ENCODE measurements around the gene PIK3R5.

PIK3R5 gene

DNA sequence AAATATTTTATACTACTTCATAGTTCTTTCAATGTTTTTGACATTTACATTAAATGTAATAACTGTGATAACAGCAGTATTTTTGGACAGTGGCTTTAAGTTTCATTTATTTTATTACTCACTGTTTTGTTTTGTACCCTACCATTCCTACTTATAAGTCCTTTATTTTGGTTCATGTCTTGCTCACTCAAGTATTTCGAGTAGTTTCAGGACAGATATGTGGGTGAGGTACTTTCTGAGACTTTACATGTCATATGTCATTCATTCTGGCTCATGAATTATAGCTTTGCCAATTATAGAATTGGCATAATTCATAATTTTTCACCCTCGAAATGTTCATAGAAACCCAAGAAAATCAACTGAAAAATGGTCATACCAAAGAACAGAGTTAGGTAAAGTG is 44.4 kb downstream of the PIK3R5 start:
- DNase-seq = no peak

DNA sequence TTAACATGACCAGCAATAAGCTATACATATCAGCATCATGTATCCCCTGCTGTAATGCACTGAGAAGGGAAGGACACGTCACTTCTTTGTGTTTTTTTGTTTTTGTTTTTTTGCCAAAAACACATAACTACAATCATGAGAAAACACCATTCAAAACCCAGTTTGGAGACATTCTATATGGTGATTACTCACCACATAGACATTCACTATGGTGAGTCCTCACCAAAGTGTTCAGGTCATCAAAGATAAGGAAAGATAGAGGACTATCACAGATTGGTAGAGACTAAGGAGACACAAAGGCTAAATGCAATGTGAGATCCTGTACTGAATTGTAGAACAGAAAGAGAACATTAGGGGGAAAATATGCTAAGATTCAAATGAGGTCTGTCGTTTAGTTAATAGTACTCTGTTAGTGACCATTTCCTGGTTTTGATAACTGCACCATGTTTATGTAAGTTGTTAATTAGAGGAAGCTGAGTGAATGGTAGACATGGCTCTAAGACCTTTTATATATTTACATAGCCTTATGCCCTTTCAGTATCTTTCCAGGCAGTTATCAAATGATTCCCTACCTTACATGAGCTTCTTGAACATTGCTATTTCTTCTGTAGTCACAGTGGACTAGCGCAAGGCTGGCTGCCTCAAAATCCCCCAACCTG is 46.6 kb downstream of the PIK3R5 start:
- no peak for DNase-seq

DNA sequence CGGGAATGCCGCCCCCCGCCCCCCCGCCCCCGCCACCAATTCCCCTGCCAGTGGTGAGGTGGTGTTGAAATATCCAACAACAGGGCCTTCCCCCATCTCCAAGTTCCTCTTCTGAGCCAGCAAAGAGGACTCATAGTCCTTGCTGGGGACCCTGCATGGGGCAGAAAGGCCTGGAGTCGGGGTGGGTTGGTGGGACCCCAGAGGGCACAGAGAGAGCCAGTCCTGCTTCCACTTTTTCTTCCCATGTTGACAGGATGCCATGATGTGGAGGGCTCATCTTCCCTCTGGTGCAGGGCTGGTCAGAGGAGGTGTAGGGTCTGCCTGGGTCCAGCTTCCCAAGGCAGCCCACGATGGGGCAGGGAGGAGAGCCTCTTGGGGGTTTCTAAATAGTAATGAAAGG is 49.0 kb downstream of the PIK3R5 start:
- peak; percentile 40 for DNase-seq

DNA sequence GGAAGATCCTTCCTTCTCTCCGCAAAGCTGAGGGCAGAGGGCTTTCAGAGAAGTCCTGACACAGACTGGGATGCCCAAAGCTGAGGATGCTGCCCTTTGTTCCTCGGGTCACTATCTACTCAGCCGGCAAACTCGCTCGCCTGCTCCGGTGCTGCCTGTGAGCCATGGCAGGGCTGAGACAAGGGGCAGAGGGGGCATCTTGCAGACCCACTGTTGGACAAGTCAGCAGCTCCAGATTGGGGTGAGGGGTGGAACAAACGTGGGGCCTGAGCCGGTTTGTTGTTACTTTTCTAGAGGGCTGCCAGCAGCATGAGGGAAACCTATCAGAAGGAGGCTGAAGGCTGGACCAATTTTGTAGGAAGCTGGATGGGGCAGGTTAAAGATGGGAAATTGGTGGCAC is 51.0 kb downstream of the PIK3R5 start:
- no peak for DNase-seq

DNA sequence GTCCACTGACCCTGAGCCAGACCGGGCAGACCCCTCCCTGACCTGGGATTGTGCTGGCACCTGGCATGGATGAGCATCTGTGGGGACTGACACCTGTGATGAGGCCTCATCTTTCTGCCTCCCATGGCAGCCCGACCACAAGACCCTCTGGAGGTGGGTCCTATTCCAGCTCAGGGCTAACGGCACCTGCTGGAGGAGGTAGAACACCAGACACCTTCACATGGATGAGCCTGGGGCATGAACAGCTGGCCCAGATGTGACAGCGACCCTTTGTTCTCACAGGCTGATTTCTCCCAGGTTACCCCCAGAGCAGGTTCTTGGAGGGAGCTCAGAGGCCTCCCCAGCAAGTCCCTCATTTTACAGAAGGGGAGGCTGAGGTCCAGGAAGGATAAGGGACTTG is 51.6 kb downstream of the PIK3R5 start:
- no peak for DNase-seq

DNA sequence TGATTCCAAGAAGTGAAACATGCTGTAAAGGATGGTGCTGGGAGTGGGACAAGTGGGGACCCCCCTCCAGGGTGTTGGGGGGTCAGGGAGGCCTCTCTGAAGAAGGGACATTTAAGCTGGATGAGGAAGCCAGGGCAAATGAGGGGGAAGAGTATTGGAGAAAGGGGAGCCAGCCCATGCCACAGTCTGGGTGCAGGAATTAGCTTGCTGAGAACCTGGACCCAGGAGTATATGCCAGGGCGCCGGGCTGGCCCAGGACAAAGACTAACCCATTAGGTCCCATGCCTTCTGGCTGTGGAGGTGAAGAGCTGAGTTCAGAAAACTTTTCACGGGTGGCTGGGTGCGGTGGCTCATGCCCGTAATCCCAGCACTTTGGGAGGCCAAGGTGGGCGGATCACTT is 52.4 kb downstream of the PIK3R5 start:
- DNase-seq = no peak

DNA sequence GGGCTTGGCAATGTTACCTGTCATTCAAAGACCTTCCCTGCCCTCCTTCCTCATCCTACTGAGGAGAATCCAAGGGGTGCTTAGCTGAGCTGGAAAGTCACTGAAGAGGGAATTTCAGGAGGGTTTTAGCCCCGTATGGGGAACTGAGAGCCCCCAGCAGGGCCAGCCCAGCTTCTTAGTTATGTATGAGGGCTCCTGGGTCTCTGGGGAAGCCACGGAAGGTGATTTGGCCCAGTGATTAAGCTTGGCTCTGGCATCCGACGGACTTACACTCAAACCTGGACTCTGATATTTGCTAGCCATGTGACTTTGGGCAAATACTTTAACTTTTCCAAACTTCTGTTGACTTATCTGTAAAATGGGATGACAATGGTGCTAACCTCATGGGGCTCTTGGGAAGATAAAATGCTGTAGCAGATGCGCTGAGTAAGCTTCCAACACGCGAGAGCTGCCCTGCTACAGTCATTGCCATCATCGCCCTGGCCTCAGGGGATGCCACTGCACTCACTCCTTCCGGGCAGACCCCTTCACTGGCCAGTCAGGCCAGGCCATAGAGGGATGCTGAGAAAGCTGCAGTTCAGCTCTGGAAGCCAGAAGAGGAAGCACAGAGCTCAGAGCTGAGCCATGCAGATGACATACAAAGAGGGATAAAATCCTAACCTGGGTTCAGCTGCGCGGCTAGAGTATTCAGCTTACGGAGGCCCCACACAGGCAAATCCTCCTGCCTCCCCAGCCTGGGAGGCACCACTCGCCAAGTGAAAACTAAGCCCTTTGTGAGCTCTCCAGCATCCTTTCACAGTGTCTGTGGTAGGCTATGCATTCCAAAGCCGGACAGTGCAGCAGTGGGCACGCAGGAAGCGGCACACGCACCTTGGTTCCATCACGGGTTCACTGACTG is 53.2 kb downstream of the PIK3R5 start:
- no peak for DNase-seq

DNA sequence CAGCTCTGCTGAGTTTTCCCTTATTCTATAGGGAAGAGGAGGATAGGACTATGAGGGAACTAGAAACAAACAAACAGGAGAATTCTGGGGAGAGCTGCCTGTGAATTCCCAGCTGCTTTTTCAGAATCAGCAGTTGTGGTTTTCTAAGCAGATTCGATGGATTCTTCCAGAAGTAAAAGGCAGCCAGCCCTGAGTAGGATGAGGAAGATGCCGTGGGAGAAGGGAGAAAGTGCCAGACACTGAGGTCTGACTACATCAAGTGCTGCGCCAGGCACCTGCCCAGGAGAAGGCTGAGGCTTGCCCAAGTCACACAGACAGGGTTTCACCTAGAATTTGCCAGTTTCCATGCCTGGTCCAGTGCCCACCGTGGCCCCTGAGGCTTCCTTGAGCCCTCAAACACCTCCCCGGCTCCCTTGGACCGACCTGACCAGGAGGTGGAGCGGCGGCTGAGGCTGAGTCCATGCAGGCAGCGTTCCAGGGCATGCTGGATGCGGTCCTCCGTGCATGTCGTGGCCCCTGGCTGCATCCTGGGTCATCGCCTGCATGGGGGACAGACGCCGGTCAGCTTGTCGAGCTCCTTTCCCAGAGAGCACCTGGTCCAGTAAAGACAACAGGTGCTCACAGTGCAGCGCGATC is 54.4 kb downstream of the PIK3R5 start:
- no peak for DNase-seq

DNA sequence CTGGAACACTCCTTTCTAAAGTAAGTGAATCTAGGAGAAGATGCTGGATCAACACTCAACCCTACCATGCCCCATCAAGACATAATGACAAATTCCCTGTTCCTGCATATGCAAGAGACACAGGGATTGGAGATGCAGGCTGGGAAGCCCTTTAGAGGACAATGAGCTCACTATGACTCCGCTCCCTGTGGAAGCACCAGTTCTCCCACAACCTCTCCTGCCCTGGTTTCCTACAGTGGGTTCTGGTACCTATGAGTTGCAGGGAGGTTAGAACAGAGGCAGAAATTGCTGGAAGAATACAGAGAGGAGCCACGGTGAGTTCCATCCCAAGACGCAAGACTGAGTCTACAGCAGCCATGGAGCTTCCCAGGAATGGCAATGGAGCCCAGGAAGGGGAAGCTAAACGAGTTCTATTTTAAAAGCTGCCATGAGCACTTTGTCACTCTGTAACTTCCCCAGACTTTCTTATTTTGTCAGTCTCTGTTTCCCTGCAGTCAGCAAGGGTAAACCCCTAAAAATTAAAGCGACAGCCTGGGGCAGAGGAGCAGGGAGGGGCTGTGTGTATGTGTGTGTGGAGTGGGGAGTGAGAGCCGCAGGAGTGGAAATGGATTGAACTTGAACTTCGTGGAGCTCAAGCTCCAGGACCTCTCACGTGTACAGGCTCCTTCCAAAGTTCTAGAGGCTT is 55.8 kb downstream of the PIK3R5 start:
- DNase-seq = no peak

DNA sequence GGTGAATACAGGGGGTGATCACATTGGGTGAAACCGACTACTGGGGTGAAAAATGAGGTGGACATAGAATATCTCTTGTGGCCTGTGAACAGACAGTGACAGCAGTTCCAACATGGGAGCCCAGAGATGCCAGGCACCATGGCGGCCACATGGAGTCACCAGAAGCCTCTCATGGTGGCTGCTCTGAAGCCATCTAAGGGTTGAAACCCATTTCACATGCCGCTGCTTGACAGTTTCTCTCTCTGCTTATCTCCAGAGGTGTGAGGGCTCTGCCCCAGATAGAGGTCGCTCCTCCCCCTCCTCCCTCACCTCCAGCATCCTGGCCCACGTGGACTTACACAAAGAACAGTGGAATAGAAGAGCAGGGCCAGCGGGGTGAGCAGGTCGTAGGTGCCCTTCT is 60.2 kb downstream of the PIK3R5 start:
- DNase-seq = peak; percentile 26

DNA sequence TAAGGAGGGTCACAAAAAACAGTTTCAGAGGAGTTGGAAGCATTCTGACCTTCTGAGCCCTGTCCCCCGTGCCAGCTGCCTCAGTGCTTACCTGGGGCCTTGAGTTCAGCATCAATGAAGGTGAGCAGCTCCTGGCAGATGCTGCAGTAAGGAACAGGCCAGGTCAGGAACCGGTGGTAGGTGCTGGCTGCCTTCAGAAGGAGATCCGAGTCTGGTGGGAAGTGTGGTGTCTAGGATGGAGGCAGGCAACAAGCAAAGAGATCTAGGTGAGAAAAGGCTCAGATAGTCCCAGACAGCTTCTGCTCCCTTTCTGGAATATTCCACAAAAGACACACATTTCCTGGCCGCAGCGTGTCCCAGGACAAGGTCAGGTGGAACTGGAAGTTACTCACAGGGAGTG is 60.8 kb downstream of the PIK3R5 start:
- DNase-seq = no peak

DNA sequence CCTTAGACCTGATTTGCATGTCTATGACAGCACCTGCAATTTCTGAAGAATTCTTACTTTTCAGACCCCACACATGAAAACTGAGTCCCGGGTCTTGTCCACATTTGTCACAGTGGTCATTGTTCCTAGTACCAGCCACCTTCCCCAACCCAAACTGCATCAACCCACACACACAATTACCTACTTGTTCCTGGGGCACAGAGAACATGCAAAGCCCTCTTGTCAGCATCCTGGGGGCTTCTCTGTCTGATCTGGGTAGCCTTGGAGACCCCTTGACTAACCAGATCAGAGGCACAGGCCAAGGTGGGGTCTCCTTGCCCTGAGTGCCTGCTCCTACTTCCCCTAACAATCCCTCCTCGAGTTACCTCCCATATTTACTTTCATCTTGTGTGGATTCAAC is 61.3 kb downstream of the PIK3R5 start:
- DNase-seq = no peak

DNA sequence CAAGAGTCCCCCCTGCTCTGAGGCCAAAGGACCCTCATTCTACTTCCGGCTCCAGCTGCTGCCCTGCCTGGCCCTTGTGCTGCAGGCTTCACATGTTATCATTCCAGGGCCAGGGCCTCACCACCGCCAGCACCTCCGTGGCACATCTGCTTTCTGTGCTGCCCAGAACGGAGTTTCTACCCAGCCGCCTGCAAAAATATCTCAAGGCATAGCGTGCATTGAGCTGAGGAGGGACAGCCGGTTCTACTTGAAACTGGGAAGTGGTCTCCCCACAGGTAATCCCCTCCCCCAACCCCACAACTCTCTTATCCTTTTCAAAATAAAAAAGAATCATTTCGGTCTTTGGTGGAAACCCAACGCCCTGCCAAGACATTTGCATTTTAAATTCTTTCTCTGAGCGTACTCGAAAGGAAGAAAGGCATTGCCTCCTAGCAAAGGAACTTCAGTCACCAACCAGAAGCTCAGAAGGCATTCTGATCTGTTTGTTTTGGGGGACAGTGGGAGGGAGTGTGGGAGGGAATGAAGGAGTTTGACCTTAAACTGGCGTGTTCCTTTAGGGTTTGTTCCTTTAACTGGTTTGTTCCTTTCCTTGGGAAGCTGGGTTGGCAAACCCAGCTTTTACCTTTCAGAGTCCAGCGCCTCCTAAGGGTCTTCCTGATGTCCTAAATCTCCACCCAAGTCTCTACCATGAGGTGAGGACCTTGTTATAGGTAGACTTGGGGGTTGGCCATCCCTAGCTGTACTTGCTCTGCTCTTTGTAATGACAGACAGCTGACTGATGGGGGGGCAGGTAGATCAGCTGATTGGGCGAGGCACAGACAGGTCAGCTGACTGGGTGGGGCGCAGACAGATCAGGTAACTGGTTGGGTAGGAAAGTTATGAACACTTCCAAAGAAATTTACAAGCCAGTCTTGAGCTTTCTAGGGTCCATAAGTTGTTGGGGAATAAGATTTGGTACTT is 64.6 kb downstream of the PIK3R5 start:
- DNase-seq = peak; percentile 28

DNA sequence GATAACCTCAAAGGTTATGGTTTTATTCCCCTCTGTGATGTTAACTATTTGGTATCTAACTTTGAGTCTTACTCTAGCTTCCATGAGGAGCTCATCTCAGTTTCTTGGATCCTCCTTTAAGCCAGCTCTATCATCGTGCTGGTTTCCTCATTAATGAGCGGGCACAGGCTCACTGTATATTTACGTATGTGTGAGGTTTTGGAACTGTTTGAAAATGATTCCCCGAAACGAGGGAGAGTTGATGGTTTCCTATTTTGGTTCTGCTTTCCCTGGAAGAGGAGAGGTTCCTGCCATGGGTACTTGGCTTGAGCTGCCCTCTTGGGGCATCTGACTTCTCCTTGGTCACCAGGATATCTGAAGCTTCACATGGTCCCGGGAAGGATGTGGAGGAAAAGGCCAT is 65.3 kb downstream of the PIK3R5 start:
- DNase-seq = no peak

DNA sequence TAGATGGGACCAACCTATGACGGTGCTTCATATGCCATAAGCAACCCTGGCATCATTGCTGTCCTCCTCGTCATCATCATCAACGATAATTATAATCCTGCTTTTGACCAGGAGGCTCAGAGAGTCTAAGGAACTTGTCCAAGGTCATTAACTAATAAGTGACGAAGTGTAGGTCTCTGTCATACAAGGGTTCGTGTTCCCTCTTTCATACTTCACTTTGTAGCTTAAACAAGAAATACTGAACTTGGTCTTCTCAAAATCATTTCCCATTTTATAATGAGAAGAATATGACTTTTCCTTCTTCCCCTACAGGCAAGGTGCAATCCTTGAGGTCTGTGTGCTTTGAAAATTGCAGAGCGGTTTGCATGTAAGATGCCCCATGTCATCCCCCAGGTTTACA is 66.9 kb downstream of the PIK3R5 start:
- no peak for DNase-seq

DNA sequence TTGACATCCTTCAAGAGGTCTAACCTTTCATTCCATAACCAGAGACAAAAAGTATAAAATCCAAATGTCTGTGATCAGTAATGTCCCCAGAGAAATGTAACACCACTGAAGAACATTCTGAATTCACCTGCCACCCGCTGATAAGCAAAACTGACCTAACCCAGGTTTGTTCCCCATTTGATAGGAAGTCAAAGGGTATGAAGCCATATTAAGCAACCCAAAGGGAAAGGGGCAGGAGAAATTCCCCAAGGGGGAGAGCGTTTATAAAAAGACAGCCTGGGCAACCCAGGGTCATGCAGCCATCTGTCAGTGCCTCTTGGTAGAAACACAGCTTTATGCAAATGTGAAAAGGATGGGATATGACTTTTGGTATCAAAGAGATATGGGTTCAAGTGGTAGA is 67.4 kb downstream of the PIK3R5 start:
- no peak for DNase-seq

DNA sequence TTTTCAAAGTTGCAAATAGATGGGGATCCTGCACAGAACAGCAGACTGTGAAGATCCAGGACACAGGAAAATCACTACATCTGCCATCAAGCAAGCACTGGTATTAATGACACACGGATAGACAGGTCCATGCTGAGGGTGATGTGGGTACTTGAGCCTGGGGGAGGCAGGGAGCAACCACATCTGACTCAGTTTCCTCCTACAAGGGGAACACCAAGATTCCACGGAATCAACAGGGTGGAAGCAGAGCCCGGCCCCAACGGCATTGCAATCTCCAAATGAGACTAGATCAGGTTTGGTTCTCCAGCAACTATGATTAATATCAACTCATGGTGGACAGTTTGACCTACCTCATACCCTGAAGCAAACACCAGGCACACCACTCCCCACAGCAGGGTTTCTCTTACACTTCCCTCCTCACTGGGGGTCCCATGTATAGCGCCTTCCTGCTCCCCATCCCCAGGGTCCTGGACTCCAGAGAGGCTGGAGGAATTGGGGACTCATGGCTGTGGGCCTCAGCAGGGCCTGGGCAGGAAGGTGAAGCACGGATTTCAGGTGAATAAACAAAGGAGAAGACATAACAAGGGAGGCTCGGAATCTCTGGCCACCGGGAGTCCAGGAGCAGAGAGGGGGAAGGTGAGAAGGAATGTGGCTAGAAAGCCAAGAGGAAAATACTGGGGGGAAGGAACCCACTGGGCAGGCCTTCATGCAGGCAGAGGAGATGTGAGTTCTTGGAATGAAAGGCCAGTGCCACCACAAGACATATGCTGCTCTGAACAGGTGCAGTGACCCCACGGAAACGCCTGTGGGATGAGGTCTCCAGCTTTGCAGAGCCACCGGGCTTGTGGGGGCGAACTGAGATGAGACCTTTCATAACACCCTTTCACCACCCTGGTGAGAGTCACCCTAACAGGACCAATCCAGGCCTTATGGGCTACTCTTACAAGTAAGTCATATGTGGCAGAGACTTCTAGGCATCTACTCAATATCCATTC is 68.6 kb downstream of the PIK3R5 start:
- DNase-seq = no peak

DNA sequence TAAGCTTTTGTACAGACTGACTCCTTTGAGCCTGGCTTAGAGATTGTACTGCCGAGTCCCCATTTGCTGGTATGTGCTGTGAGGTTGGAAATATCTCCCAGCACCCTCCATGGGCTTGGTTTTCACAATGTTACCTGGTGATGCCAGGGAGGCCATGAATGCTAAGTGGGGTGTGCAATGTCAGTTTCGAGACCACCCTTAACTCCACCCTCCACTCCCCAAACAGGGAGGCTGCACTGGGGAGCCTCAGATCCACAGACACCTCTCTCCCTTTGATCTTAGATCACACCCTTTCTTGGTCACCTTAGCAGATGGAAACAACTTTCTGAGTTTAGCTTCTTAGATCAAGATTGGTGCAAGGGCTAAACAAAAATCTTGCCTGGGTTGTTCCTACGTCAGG is 69.4 kb downstream of the PIK3R5 start:
- no peak for DNase-seq

DNA sequence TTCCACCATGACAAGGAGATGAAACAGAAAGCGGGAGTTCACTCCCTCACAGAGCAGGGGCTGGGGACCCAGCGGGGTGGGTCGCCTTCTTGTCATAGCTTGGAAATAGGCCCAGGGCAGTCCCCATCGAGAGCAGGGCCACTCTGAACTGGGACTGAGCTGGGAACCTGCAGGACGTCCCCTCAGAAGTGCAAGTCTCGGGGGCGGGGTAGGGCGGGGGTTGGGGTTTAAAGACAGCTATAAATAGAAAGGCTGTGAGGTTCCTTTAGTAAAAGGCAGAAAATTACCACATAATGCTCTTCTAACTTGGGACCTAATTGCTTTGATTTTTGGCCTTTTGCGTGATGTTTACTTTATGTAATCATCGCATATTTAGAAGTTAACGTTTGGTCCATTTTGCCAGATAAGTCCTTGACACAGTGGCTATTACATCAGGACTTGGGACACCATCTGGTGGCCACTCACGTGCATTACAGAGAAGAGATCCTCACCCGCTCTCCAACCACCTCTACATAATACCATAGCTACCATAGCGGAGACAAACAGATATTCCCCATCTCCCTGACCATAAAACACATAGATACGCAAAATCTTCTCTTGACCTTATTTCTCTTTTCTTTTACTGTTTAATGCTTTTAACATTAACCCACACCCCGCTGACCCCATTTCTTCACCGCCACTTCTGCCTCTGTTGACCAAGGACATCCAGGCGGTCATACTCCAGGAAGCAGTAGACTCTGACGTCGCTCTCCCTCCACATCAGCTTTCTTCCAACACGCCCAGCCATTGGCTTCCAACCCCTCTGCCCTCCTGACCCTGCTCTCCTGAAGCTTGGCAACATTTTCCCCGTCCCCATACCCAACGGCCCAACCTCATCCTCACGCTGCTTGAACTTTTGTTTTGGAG is 70.6 kb downstream of the PIK3R5 start:
- peak; percentile 62 for DNase-seq

DNA sequence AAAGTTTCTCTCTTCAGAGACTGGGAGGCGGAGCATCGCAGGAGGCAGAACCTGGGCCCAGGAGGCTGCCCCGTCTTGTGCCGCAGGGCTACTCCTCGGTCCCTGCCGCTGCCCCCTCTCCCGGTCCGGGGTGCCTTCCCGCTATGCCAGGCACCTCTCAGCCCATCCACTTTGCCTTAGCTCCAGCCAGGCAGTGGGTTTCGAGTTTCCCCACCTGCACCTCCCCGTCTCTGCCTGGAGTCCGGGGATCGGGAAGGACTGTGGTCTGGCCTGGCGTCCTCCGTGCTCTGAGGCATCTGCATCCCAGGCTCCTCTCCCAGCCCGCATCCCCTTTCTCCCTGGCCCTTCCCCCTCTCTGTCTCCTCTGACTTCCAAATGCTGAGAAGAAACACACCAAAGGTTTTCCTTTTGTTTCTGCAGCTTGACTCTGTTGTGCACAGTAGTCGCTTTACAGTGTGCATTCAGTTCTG is 71.3 kb downstream of the PIK3R5 start:
- no peak for DNase-seq
